MG63 (cell line): ENCODE measurements around the gene AOC2. TPM values are rescaled to one million over a fixed set of nuclear protein-coding genes. Genes with fewer than 3 reads are reported as not detected.

ENCODE experiments used
- DNase-seq: peaks from one replicate; pipeline ENCODE4 v3.0.0-alpha.2; 2020
- H3K27me3 ChIP-seq: fragments of 250-450 bp; sonication (Bioruptor Pico); 2 replicates; pipeline ENCODE4 v1.5.1; 2020; ENCODE audit warnings: mild to moderate bottlenecking, moderate library complexity
- H3K36me3 ChIP-seq: fragments of 250-450 bp; sonication (Bioruptor Pico); 2 replicates; pipeline ENCODE4 v1.5.1; 2020; ENCODE audit warnings: mild to moderate bottlenecking, moderate library complexity
- H3K4me3 ChIP-seq: fragments of 250-450 bp; sonication (Bioruptor Pico); 2 replicates; pipeline ENCODE4 v1.5.1; 2020; ENCODE audit warnings: mild to moderate bottlenecking, moderate library complexity
- H3K9me3 ChIP-seq: fragments of 250-450 bp; sonication (Bioruptor Pico); 2 replicates; pipeline ENCODE4 v1.5.1; 2020; ENCODE audit warnings: mild to moderate bottlenecking, moderate library complexity
- total RNA-seq: library from RNA; depleted of rRNA; stranded (reverse); fragments of >200 nt; shearing (Covaris generic); gene quantifications from 2 replicates; pipeline ENCODE4 v1.2.3, GENCODE V29; 2014; ENCODE audit warnings: low replicate concordance

AOC2 gene
- total RNA-seq, 1 experiment from 2014 or later, result 0.36 TPM

DNA sequence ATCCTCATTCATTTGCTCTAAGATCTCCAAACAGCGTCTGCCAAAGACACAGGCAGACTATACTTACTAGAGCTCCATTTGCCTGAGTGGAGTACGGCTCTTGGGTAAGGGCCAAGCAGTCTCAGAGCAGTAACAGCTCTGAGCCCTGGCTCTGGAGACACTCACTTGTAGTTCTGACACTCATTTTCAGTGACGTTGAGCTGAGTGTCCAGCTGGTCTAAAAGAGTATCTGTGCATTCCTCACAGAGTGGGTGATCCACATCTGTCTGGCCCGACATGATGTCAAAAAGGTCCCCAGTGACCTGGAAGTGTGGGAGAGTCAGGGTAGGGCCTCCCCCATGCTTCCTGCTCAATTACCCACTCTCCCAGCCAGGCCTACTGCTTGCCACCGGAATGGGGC is 26.0 kb upstream of the AOC2 start:
- Histone ChIP-seq H3K9me3 (no peaks in the 10 kb centered on the region), H3K4me3 (no peak overlapping the region), H3K27me3 (no peaks in the 10 kb centered on the region), H3K36me3 (peaks cover 84% of the 10 kb centered on the region)
- DNase-seq, result no peak

DNA sequence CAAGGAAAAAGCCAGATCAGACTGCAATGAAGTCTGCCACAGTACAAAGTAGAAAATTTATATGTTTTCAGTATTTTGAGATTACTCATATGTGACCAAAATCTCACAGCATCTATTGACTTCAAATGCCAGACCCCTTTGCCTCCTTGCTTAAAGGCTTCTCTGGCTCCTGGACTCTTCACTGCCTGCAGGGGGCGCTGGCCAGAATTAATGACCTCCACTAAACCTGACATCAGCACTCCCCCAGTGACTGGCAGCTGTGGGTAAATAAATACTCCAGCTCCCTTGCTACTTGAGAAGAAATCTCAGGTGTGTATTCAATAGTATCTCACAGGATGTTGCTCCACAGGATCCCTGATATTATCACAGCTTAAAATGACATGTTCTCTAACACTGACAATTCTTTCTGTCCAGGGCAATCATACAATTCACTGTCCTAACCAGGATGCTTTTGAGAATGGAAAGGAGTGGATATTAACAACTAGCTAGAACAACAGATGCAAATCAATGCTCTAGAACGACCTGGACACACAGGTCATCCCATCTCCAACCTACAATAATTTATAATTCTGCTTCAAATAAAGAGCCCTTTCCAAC is 24.3 kb upstream of the AOC2 start:
- DNase-seq, result peak; percentile 66
- no peaks in the 10 kb centered on the region for H3K9me3 ChIP-seq

DNA sequence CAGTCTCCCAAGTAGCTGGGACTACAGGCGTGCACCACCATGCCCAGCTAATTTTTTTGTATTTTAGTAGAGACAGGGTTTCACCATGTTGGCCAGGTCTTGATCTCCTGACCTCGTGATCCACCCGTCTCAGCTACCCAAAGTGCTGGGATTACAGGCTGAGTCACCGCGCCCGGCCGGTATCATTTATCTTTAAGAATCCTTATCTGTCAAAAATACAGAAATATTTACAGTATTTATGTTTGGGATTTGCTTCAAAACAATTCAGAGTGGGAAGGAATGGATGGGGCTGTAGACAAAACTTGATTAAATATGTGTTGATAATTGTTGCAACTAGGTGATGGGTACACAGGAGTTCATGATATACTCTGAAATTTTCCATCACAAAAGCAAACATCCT is 23.2 kb upstream of the AOC2 start:
- Histone ChIP-seq H3K4me3 (no peak overlapping the region), H3K27me3 (no peaks in the 10 kb centered on the region), H3K9me3 (no peaks in the 10 kb centered on the region), H3K36me3 (peaks cover 61% of the 10 kb centered on the region)
- DNase-seq, result no peak

More for the DNA sequence above, 24.3 kb upstream of the AOC2 start:
- Histone ChIP-seq H3K4me3 (no peak overlapping the region), H3K27me3 (no peaks in the 10 kb centered on the region), H3K36me3 (peaks cover 71% of the 10 kb centered on the region)

DNA sequence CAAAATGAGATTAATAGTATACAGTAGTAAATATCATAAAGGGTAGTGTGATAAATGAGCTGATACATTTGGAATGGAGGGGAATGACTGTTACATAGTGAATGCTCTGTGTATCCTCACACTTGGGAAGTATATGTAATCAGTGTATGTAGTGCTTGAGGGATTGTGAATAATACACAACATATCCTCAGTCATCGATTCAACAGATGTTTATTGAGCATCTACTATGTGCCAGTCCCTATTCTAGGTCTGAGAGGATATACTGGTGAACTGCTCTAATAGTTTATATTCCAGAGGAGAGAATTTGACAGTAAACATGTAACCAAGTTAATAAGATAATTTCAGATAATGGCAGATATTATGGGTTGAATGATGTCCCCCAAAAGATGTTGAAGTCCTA is 16.9 kb upstream of the AOC2 start:
- peaks cover under 1% of the 10 kb centered on the region for H3K36me3 ChIP-seq
- DNase-seq, result no peak
- no peaks in the 10 kb centered on the region for H3K27me3 ChIP-seq
- H3K9me3 ChIP-seq, result no peaks in the 10 kb centered on the region
- H3K4me3 ChIP-seq, result no peak overlapping the region

GRCh38 chr17:42830971-42831370 is 13.4 kb upstream of the AOC2 start:
- peaks cover 26% of the 10 kb centered on the region for H3K36me3 ChIP-seq
- H3K9me3 ChIP-seq, result peaks cover 4% of the 10 kb centered on the region; the same call in 1 of the 2 replicates
- no peak overlapping the region for H3K4me3 ChIP-seq
- no peaks in the 10 kb centered on the region for H3K27me3 ChIP-seq
- DNase-seq, result no peak

- no peak for DNase-seq
- no peaks in the 10 kb centered on the region for H3K27me3 ChIP-seq
- H3K9me3 ChIP-seq, result peaks cover 4% of the 10 kb centered on the region; the same call in 1 of the 2 replicates
- peak overlapping the region; percentile 93 for H3K4me3 ChIP-seq
- H3K36me3 ChIP-seq, result peaks cover 39% of the 10 kb centered on the region
Observed at GRCh38 chr17:42832213-42832933, 12.0 kb upstream of the AOC2 start.

DNA sequence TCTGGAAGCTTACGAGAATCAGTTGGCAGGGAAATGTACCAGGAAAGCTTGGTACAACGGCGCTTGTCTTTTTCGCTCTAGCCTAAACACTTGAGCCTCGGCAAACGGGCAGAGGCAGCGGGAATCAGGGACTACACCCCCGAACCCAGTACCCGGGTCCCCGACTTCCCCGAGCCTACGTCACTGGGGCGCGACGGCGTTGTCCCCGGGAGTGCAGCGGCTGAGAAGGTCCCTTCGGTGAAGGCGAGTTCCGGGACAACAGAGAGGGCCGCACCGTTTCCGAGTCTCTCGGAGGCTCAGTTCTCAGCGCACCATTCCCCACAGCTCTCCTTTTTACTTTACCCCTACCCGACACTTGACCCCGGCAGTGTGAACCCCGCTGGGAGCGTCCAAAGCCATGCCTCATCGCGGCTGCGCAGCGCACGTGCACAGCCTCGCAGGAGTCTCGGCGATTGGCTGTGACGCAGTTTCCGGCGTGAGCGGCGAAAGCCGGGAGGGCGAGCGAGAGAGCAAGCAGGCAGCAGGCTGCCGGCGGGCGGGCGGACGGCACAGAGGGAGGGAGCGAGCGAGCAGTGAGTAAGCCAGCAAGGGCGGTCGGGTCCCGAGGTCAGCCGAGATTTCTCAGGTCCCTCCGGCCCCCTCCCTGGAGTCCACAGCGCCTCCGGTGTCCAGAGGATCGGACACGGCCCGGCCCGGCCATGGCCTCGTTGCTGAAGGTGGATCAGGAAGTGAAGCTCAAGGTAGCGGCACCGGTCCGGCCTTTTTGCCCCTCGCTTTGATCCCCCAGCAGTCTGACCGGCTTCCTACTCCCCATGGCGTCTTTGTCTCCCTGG is 11.2 kb upstream of the AOC2 start, which contains the start of gene PSME3:
PSME3 (plus strand) TSS at position 464 of the 833 bp plus-strand sequence; CDS start at position 699, 235 bp downstream.
- peaks cover 47% of the 10 kb centered on the region for H3K36me3 ChIP-seq

DNA sequence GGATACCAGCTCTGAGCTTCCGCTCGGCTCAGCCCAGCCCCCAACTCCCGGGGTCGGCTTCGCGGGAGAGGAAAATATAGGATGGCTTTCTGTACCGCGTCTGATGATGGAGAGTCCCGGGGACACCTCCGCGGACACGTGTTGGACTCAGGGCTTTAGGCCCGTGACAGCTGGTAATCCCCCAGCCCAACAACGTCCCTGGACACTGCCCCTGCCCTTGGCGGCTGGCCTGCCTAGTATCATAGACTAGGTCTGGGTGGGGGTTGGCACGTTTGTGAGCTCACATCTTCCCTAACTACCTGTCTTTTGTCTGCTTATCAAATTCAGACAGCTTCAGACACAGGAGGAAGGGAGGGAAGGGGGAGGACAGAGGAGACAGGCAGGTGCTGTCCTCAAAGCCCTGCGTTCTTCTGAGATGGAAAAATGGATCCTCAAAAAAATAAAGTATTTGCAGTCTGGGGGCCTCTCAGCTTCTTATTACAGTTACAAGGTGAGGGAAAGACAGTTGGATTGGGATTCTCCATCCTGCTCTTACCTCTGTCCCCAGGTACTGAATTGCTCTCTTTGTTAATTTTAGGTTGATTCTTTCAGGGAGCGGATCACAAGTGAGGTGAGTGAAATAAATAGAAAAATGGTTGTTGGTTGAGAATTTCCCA is 10.5 kb upstream of the AOC2 start:
- Histone ChIP-seq H3K27me3 (no peaks in the 10 kb centered on the region), H3K4me3 (peak overlapping the region; percentile 93), H3K9me3 (peaks cover 4% of the 10 kb centered on the region; the same call in 1 of the 2 replicates), H3K36me3 (peaks cover 54% of the 10 kb centered on the region)
- no peak for DNase-seq

More for the DNA sequence above, 11.2 kb upstream of the AOC2 start, which contains the start of gene PSME3:
- Histone ChIP-seq H3K27me3 (no peaks in the 10 kb centered on the region), H3K9me3 (peaks cover 4% of the 10 kb centered on the region; the same call in 1 of the 2 replicates), H3K4me3 (peak within 1 kb of the TSS; percentile 93)
- peak; percentile 95 for DNase-seq

DNA sequence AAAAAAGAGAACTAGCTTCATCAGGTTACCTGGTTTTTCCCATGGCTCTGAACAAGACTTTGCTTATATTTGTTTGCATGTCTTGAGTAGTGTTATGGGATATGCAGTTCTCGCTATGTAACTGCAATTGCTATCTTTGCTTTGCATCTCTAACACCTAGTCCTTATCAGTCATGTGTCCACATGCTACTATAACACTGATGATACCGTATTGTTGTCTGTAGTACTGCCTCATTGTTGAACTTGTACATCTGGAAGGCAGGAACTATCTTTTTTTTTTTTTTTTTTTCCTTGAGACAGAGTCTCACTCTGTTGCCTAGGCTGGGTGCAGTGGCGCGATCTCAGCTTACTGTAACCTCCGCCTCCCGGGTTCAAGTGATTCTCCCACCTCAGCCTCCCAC is 8.6 kb upstream of the AOC2 start:
- DNase-seq, result no peak
- no peaks in the 10 kb centered on the region for H3K27me3 ChIP-seq
- no peak overlapping the region for H3K4me3 ChIP-seq
- H3K36me3 ChIP-seq, result peaks cover 72% of the 10 kb centered on the region
- H3K9me3 ChIP-seq, result peaks cover 4% of the 10 kb centered on the region; the same call in 1 of the 2 replicates

DNA sequence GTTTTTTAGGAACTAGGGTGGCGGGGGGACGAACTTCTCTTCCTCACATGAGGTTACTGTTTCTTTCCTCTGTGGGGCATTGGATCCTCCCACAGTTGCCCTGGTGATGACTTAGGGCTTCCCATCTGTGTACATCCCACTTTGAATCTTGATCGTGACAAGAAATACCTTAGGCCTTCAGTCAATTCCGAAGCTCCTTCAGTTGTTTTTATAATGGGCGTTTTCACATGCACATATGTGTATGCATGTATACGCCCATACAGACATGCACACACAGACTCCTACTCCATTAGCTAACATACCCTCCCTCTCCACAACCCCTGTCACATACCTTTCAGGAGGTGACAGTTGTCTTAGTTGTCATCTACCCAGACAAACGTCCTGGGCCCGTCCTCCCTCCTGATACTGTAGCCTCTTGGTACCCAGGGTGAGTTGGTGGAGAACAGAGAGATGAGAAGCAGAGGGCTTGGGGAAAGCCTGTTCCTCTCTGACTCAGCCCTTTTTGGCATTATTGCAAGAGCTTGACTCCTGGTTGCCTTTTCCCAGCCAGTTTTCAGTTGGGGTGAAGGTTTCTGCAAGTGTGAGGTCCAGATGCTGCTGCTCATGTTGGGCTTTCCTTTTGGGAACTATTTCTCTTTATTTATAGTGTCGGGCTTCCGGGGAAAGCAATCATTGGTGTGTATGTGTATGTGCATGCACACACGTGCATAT is 2.2 kb upstream of the AOC2 start:
- DNase-seq, result peak; percentile 29
- Histone ChIP-seq H3K36me3 (peaks cover 87% of the 10 kb centered on the region), H3K4me3 (no peak overlapping the region), H3K27me3 (no peaks in the 10 kb centered on the region), H3K9me3 (no peaks in the 10 kb centered on the region)

DNA sequence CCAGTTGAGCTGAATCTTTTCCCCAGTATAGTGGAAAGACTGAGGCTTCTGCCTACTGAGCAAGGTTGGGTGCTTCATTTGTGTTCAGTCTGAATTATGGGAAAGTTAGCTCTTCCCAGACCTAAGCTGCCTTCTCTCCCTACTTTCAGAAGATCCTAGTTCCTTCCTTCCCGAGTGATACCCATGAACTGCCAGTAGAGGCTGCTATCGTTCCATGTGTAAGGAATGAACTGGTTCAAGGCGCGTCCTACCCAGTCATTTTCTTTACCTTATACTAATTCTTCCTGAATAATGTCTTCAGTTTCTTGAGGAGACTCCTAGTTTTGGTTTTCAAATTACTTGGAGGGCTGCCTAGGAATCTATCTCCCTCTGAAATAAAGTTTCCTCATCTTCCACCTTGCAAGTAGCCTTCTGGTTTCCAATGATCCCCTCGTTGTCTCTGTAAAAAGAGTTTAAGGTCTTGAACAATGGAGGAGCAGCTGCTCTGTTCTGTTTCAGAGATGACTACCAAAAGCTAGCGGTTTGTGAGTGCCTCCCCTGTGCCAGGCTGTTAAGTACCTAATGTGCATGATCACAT is 934 bp upstream of the AOC2 start:
- Histone ChIP-seq H3K9me3 (no peaks in the 10 kb centered on the region), H3K4me3 (no peak overlapping the region), H3K36me3 (peaks cover 74% of the 10 kb centered on the region), H3K27me3 (no peaks in the 10 kb centered on the region)
- peak; percentile 27 for DNase-seq

GRCh38 chr17:42844761-42845555 is 578 bp downstream of the AOC2 start:
- Histone ChIP-seq H3K4me3 (no peak overlapping the region), H3K27me3 (no peaks in the 10 kb centered on the region), H3K9me3 (no peaks in the 10 kb centered on the region), H3K36me3 (peaks cover 59% of the 10 kb centered on the region)
- DNase-seq, result no peak

GRCh38 chr17:42845556-42845917 is 1.2 kb downstream of the AOC2 start:
- DNase-seq, result no peak
- Histone ChIP-seq H3K36me3 (peaks cover 53% of the 10 kb centered on the region), H3K9me3 (no peaks in the 10 kb centered on the region), H3K27me3 (no peaks in the 10 kb centered on the region), H3K4me3 (no peak overlapping the region)

GRCh38 chr17:42845918-42846593 is 1.7 kb downstream of the AOC2 start:
- DNase-seq, result no peak
- no peak overlapping the region for H3K4me3 ChIP-seq
- peaks cover 50% of the 10 kb centered on the region for H3K36me3 ChIP-seq
- no peaks in the 10 kb centered on the region for H3K27me3 ChIP-seq
- H3K9me3 ChIP-seq, result no peaks in the 10 kb centered on the region
